HS-5 (cell line): ENCODE data around the gene ZNF644.
"Not testable (repeated sequence)": the region's sequence is repeated elsewhere in the genome, so short reads cannot be mapped to it uniquely, and the experiment has no call there.

Source experiments
- DNase-seq: peaks from one replicate; pipeline ENCODE4 v3.0.0-alpha.2; 2012; ENCODE audit warnings: low read depth

ZNF644 gene

DNA sequence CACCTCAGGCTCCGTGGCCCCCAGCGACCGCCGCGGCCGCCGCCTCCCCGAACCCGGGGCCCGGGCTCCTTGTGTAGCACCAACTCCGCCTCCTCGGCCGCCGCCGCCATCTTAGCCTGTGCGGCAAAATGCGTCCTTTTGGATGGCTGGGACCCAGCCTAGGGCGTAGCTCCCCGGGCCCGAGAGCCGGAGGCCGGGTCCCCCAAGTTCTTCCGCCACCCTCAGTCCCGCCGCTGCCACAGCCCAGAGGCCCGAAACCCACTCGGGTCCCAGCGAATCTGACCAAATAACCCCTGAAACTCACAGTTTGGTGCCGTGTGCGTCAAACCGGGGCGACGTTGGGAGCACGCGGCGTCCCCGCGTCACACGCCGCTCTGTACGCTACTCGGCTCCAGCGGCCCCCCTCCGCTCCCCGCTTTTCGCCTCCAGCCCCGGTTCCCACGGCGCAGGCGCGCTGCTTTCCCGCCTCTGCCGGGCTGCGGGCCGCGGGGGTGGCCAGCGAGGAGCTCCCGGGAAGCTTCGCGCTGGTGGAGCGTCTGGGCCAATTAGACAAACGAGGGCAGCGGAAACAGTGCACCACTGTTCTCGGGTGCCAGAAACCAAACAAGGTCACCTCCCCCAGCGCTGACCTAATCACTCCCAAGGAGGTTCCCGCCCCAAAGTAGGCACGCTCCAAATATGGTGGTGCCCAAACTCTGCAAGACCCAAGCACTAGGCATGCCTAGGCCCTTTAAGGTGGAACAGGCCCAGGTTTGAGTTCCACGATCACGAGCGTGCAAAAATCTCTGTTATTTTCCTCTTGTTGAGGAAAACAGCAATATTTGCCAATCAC, at the start of gene ZNF644:
ZNF644 (minus strand) TSS at position 350 of the 832 bp plus-strand sequence. CDS start 39,682 bp downstream, outside the sequence.
- DNase-seq = peak; percentile 90

DNA sequence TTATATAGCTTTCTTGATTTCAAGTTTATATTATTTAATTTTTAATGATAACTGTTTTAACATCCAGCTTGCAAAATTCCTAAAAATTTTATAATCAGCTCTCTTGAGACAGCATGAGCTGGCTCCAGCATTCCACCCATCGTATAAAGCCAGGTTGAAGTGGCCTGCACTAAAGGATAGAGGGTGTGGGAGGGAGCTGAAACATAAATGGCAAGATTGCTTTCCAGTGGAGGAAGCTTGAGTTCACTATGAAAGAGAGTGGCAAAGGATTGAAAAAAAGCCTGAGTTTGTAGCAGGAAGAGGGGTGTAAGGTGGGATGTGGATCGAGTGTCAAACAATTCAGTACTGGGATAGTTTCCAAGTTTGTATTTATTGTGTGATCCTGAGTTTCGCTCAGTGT, 48.5 kb upstream of the ZNF644 start:
- DNase-seq = no peak

DNA sequence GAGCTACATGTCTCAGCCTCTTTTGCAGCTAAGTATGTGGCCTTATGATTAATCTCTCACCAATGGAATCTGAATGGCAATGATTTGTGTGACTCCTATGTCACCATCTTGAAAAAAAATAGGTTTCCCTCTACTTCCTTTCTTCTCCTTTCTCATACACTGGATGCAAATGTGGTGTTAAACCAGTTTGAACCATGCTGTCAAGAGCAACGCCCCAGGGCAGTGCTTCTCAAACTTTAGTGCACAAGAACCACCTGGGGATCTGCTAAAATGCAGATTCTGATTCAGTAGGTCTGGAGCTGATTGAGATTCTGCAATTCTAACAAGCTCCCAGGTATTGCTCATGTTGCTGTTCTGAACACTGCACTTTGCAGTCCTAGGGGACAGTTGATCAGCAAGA, 44.7 kb upstream of the ZNF644 start:
- DNase-seq = no peak

DNA sequence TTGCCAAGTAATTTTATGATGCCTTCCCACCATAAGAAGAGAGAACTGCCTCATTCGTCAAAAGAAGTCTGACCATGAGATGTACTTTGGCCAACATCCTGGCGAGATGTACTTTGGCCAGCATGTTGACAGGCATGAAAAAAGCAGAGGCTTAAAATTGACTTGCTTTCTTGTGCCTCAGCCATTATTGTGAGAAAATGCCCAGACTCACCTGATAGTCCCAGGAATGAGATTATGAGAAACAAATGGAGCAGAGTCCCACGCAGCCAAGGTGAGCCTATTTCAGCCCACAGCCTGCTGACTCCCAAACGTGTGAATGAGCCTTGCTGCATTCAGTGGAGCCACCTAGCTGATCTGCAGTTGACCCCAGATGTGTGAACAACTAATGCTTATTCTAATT, 43.5 kb upstream of the ZNF644 start:
- DNase-seq = no peak

- not testable (repeated sequence) for DNase-seq
Observed at GRCh38 chr1:91063403-91063802, 41.6 kb upstream of the ZNF644 start.

GRCh38 chr1:91059157-91059556, 37.3 kb upstream of the ZNF644 start:
- DNase-seq = no peak

- no peak for DNase-seq
Observed at GRCh38 chr1:91057784-91058183, 35.9 kb upstream of the ZNF644 start.

DNA sequence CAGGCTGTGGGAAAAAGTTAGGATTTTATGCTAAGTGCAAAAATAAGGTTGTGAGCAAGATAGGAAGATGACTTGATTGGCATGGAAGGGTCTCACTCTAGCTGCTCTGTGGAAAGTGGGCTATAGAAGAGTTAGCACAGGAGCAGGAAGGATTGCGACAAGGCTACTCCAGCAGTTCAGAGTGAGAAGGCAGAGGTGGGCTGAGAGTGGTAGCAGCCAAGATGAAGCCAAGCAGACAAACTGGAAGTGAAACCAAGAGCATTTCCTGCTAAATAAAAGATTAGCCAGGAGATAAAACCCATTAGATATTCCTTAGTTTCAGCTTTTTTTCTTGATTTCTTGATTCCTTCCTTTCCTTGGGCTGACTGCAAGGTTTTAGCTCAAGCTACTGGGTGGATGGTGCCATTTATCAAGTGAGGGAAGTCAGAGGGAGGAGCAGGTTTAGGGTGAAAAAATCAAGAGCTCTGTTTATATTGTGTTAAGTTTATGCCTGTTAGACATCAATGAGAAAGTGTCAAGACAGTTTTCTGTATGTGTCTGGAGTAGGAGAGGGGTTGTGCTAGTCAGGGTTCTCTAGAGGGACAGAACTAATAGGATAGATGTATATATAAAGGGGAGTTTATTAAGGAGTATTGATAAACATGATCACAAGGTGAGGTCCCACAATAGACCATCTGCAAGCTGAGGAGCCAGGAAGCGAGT, 33.1 kb upstream of the ZNF644 start:
- no peak for DNase-seq

GRCh38 chr1:91053630-91054029, 31.8 kb upstream of the ZNF644 start:
- no peak for DNase-seq

- not testable (repeated sequence) for DNase-seq
Observed at GRCh38 chr1:91049551-91049950, 27.7 kb upstream of the ZNF644 start.

GRCh38 chr1:91046766-91047165, 24.9 kb upstream of the ZNF644 start:
- DNase-seq = no peak

- DNase-seq = no peak
Observed at GRCh38 chr1:91045284-91045683, 23.4 kb upstream of the ZNF644 start.

GRCh38 chr1:91044776-91045175, 22.9 kb upstream of the ZNF644 start:
- DNase-seq = not testable (repeated sequence)

DNA sequence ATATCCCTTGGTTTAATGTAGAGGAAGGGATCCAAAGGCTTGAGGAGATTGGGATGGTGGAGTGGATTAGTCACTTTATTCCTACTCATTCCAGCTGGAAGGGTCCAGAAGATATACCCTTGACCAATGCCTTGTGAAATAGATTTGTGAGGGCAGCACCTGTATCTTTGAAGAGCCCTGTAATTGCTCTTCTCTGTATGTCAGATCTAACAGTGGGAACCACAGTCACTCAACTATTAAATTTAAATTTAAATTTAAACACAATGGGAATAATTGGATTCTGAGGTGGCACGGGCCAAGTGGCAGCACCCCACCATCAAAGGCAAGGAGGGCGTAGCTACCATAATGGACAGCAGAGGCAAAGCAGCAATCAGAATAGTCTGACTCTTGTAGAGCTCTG, 20.5 kb upstream of the ZNF644 start:
- not testable (repeated sequence) for DNase-seq

DNA sequence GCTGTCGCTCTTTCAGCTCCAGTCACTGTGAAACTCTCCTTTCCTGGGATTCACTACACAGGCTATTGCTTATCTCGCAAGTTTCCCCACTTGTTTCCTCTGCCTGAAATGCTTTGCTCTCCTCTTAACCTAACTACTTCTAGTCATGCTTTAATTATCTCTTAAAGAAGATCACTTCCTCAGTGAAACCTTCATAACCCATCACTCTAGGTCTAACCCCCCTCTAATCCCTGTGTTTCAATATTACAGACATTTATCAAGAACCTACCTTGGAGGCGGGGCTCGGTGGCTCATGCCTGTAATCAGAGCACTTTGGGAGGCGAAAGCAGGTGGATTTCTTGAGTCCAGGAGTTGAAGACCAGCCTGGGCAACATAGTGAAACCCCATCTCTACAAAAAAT, 16.7 kb upstream of the ZNF644 start:
- no peak for DNase-seq

DNA sequence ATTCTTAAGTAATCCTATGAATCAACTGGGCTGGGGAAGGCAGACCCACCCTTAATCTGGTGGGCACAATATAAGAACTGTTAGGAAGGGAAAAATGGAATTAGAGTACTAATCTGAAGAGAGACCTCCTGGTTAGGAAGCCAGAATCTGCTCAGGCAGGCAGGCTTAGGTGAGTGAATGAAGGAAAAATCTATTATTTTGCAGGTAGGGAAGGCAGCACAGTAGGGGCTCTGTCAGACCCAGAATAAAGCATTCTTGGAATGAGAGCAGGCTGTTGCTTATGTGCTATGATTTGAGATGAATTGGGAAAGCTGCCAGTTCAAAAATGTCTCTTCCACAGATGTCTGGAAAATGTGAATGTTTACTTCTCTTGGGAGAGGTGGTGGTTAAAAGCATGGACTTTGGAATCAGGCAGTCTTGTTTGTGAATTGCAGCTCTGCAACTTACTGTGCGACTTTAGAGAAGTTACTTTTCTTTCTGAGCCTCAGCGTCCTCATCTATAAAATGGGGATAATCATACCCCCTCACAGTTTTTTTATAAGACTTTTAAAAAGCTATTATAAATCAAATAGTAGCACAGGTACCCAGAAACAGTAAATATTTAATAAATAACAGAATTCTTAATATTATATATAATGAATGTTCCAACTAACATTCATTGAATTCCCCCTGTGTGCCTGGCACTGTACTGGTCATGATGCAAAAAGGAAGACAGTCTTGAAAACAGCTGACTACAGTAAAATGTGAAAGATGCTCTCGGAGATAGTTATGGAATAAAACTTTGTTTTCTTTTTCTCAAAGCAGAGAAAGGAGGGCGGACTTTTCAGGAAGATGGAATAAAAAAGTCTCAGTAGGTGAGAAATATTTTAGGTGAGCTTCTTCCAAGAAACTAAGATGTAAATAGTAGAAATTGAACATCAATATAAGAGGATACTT, 15.3 kb upstream of the ZNF644 start:
- DNase-seq = no peak

GRCh38 chr1:91032349-91032748, 10.5 kb upstream of the ZNF644 start:
- no peak for DNase-seq

DNA sequence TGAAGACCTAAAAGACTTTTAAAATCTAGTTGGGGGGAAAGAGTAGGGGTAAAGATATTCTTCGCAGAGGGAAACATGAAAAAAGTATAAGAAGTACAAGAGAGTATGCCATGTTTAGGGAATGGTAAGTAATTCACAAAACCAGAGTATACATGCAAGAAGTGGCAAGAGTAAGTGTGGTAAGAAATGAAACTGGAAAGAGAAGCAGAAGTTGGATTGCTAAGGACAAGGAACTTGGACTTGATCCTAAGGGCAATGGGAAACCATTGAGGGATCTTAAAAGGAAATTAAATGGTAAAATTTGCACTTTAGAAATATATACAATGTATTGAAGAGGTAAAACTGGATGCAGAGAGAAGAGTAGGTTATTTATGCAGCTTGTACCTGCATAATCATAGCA, 9.2 kb upstream of the ZNF644 start:
- no peak for DNase-seq

DNA sequence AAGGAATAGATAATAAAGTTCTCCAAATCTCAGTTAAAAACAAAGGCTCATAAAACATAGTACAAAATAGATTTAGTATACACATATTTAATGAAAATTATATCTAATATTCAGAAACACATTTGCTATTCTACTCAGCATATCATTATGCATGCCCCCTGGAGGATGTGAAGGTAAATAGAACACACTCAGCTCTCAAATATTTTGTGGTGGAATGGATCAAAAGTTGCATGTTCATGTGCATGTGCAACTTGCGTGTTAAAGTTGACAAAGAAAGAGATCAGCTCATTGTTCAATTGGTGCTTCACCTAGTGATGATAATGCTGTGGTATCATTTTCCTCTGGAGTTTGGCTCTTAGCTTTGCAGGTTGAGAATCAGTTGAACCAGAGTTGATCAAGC, 4.9 kb upstream of the ZNF644 start:
- no peak for DNase-seq

DNA sequence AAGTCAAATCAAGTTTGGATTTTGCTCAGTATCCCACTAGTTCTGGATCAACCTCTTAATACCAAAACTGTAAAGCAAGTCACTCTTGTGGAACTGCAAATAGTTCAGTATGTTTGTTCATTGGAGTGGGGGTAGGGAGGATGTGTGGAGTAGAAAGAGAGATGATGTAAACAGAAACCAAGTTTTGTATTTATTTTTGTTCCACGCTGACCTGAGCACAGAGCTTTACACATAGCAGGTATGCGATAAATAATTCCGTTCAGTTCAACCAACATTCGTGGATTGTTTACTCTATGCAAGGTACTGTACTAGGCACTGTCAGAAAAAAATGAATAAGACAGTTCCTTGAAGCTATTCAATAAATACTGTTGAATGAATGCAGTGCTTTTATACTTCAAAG, 4.5 kb upstream of the ZNF644 start:
- no peak for DNase-seq

GRCh38 chr1:91024481-91025119, 2.8 kb upstream of the ZNF644 start:
- no peak for DNase-seq

DNA sequence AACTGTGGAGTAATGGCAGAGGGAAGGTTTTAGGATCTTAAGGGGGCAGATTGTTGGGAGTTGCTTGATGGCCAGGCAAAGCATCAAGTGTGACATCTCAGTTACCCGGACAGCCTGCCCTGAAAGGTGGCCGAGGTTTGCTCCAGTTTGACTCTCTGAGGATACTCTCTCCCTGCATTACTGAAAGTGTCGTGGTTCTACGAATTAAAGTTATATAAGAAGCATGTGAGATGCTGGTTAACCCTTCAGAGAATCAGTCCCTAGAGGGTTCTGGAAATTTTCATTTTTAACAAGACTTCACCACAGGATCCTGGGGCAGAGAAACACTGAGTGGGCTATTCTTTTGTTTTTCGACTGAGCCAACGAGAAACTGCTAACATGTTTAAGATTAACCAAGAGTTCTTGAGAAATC, 689 bp upstream of the ZNF644 start:
- no peak for DNase-seq
